GM19397 (cell line): Measurements from ENCODE around the gene PPP2R2D.
A peak's percentile ranks its signal among the peaks of the same experiment; 100 is the strongest.
"Not testable (repeated sequence)": the region's sequence is repeated elsewhere in the genome, so short reads cannot be mapped to it uniquely, and the experiment has no call there.

Source experiments
- ATAC-seq: cut with Tn5 transposase; IDR thresholded peaks from one replicate; pipeline ENCODE4 v1.9.1; 2021; ENCODE audit warnings: mild to moderate bottlenecking, moderate library complexity; ENCODE audit not compliant: unreplicated experiment

The PPP2R2D gene

GRCh38 chr10:131946321-131946751, 45.5 kb downstream of the PPP2R2D start:
- no peak for ATAC-seq

GRCh38 chr10:131946880-131947279, 46.1 kb downstream of the PPP2R2D start:
- no peak for ATAC-seq

- no peak for ATAC-seq
Observed at GRCh38 chr10:131947631-131948347, 47.0 kb downstream of the PPP2R2D start.

- no peak for ATAC-seq
Observed at GRCh38 chr10:131948501-131948900, 47.7 kb downstream of the PPP2R2D start.

- no peak for ATAC-seq
Observed at GRCh38 chr10:131949041-131949862, 48.4 kb downstream of the PPP2R2D start.

GRCh38 chr10:131949908-131950307, 49.1 kb downstream of the PPP2R2D start:
- not testable (repeated sequence) for ATAC-seq

- no peak for ATAC-seq
Observed at GRCh38 chr10:131954356-131954965, 53.7 kb downstream of the PPP2R2D start.

- ATAC-seq, result no peak
Observed at GRCh38 chr10:131955591-131956340, 55.0 kb downstream of the PPP2R2D start.

- ATAC-seq, result no peak
Observed at GRCh38 chr10:131959841-131960240, 59.0 kb downstream of the PPP2R2D start.

GRCh38 chr10:131960631-131961046, 59.8 kb downstream of the PPP2R2D start:
- no peak for ATAC-seq

- no peak for ATAC-seq
Observed at GRCh38 chr10:131961047-131961776, 60.4 kb downstream of the PPP2R2D start.

GRCh38 chr10:131961777-131962662, 61.2 kb downstream of the PPP2R2D start:
- peak; percentile 25 for ATAC-seq

- no peak for ATAC-seq
Observed at GRCh38 chr10:131963350-131963749, 62.5 kb downstream of the PPP2R2D start.

GRCh38 chr10:131963811-131964210, 63.0 kb downstream of the PPP2R2D start:
- no peak for ATAC-seq

GRCh38 chr10:131964298-131964697, 63.5 kb downstream of the PPP2R2D start:
- ATAC-seq, result no peak

- no peak for ATAC-seq
Observed at GRCh38 chr10:131968949-131969348, 68.1 kb downstream of the PPP2R2D start.

GRCh38 chr10:131970946-131971345, 70.1 kb downstream of the PPP2R2D start:
- no peak for ATAC-seq

GRCh38 chr10:131971591-131971990, 70.8 kb downstream of the PPP2R2D start:
- ATAC-seq, result no peak

GRCh38 chr10:131972474-131973071, 71.8 kb downstream of the PPP2R2D start:
- ATAC-seq, result no peak
